ENCODE results near the gene TSNAX. TPM values are rescaled to one million over a fixed set of nuclear protein-coding genes. Genes with fewer than 3 reads are reported as not detected.

TSNAX gene
- total and polyA plus RNA-seq, 2 of the 8 experiments (the other 6 are each of a cell fraction or from before 2014, with no cell fraction given), result 7.7 to 34.0 TPM

DNA sequence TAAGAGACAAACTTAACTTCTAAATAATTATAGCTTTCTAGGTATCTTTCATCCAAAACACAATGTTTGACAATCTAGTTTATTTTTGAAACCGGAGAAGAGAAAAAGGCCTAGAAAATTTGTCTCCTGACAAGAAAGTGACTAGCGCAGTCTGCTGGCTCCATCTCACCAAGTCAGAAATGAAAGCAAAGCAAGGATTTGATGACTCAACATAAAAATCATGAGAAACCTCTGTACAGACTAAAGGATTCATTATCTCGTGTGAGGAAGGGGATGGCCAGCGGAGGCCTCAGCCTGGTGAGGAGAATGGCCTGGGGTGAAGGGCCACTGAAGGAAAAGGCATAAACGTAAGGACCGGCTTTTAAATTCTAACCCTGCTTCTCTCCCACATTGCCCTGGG, 20.0 kb upstream of the TSNAX start:
- DNase-seq (ENCODE audit: low read depth in 1 of 2, low spot score in 2 of 2) (no peak), FAIRE-seq (no peak)
- no peak overlapping the region for H2BK12ac ChIP-seq (ENCODE audit: low read depth, low read length)
- no peaks in the 10 kb centered on the region for H3K23me2 ChIP-seq (ENCODE audit: low read depth, low read length)
- WGBS, 2 experiments (ENCODE audit: extremely low coverage in 1 of 2, insufficient coverage in 1 of 2, insufficient read length in 1 of 2, insufficient replicate concordance in 2 of 2, low coverage in 1 of 2, low lambda C conversion rate in 2 of 2, missing lambda C conversion rate in 1 of 2), result 88% methylated on average over 6 of the region's 6 CpGs; no CpG with 5 or more reads in 1 of the 2 experiments
- no peak overlapping the region for H2BK15ac ChIP-seq (ENCODE audit: low read length)
- H4K5ac ChIP-seq (ENCODE audit: insufficient read length, low read depth, low read length), result no peak overlapping the region
- H2BK120ac ChIP-seq (replicated peaks; ENCODE audit: low read depth, low read length), result no peak overlapping the region
- no peaks in the 10 kb centered on the region for H3K9me3 ChIP-seq (ENCODE audit: insufficient read depth in 2 of 2, low read depth in 1 of 2, low read length in 1 of 2)
- CTCF ChIA-PET (ENCODE audit: partially characterized antibody), result interaction anchor here (1.0 to 1.3 kb wide), 2 partner anchors 10 to 14 kb away, joined by 3 to 4 read pairs; no protein-coding TSS in a partner anchor
- H2BK5ac ChIP-seq (ENCODE audit: low read depth, low read length), result no peak overlapping the region
- no peaks in the 10 kb centered on the region for H3K4me1 ChIP-seq (replicated peaks in 1 of 4; ENCODE audit: control insufficient read depth in 3 of 4, insufficient read depth in 4 of 4, low read length in 3 of 4)
- peak overlapping the region; percentile 99 for H2AFZ ChIP-seq (ENCODE audit: low read length)
- H2BK20ac ChIP-seq (ENCODE audit: low read length), result no peak overlapping the region
- no peak overlapping the region for H4K8ac ChIP-seq (ENCODE audit: extremely low read depth, insufficient read depth, low read length)
- TF ChIP-seq MAFK (IDR thresholded peaks at IDR 0.05; ENCODE audit: low read depth, low read length), result peak; percentile 73; the same call in 1 of the 2 replicates
- TF ChIP-seq ASH2L (IDR thresholded peaks at IDR 0.05; ENCODE audit: low read length), result no peak
- no peak overlapping the region for H3K56ac ChIP-seq (replicated peaks; ENCODE audit: insufficient read length, low read depth, low read length)
- POLR2A ChIA-PET (ENCODE audit: partially characterized antibody), result no interaction called here
- H4K20me1 ChIP-seq (replicated peaks in 1 of 2; ENCODE audit: control insufficient read depth in 1 of 2, insufficient read depth in 2 of 2, low read length in 2 of 2), result no peaks in the 10 kb centered on the region
- no peak overlapping the region for H2AK5ac ChIP-seq (ENCODE audit: low read depth, low read length)
- H3K23ac ChIP-seq (ENCODE audit: insufficient read length), result no peak overlapping the region
- H3K4ac ChIP-seq (replicated peaks; ENCODE audit: insufficient read length, low read depth, low read length), result no peak overlapping the region
- no peak overlapping the region for H3K4me2 ChIP-seq (ENCODE audit: insufficient read depth in 1 of 2, low read depth in 2 of 2, low read length in 2 of 2)
- H3K18ac ChIP-seq (ENCODE audit: extremely low read depth, low read length), result no peak overlapping the region
- H3K27ac ChIP-seq (ENCODE audit: low read depth, low read length), result no peak overlapping the region
- H3K27me3 ChIP-seq (replicated peaks in 1 of 4; ENCODE audit: control insufficient read depth in 3 of 4, extremely low read depth in 1 of 4, insufficient read depth in 3 of 4, low read length in 3 of 4), result peaks cover 0 to 1% (median 0%) of the 10 kb centered on the region in 4 experiments; a peak in 1 of 7 replicates
- no peak overlapping the region for H3K14ac ChIP-seq (ENCODE audit: insufficient read length)
- no peak overlapping the region for H4K91ac ChIP-seq (replicated peaks; ENCODE audit: insufficient read length, low read length)
- H3K36me3 ChIP-seq (ENCODE audit: control insufficient read depth in 2 of 4, insufficient read depth in 4 of 4, low read length in 3 of 4), result no peaks in the 10 kb centered on the region
- H3K79me2 ChIP-seq (ENCODE audit: control insufficient read depth in 1 of 2, insufficient read depth in 2 of 2, low read length in 2 of 2), result no peaks in the 10 kb centered on the region
- no peak overlapping the region for H3K9ac ChIP-seq (replicated peaks in 1 of 4; ENCODE audit: extremely low read depth in 1 of 4, low read depth in 3 of 4, low read length in 3 of 4)
- H3K4me3 ChIP-seq (ENCODE audit: extremely low read depth in 1 of 4, insufficient read depth in 2 of 4, low read depth in 3 of 4, low read length in 4 of 4), result no peak overlapping the region
- H3K79me1 ChIP-seq (ENCODE audit: low read depth, low read length), result no peaks in the 10 kb centered on the region
